ENCODE results near the gene IL27RA. TPM values are rescaled to one million over a fixed set of nuclear protein-coding genes. Genes with fewer than 3 reads are reported as not detected.

The IL27RA gene
- total RNA-seq, 1 donor from 2014 or later = not detected

- Mint-ChIP-seq H3K27me3 (ENCODE audit: unreplicated experiment) (peaks cover 12% of the 10 kb centered on the region), H3K4me1 (ENCODE audit: low read depth, unreplicated experiment) (peaks cover 3% of the 10 kb centered on the region), H3K4me3 (ENCODE audit: unreplicated experiment) (no peak overlapping the region), H3K9me3 (ENCODE audit: unreplicated experiment) (peaks cover 8% of the 10 kb centered on the region), H3K36me3 (ENCODE audit: unreplicated experiment) (no peaks in the 10 kb centered on the region), H3K27ac (ENCODE audit: unreplicated experiment) (no peak overlapping the region)
- TF ChIP-seq CTCF (IDR thresholded peaks at IDR 0.05; ENCODE audit: partially characterized antibody, unreplicated experiment) = no peak
- DNase-seq = no peak
Measured at GRCh38 chr19:14078411-14078810, 46.8 kb downstream of the IL27RA start.

GRCh38 chr19:14080887-14081796 lies 49.6 kb downstream of the IL27RA start:
- Mint-ChIP-seq H3K9me3 (ENCODE audit: unreplicated experiment) (peaks cover 7% of the 10 kb centered on the region), H3K4me1 (ENCODE audit: low read depth, unreplicated experiment) (peaks cover 3% of the 10 kb centered on the region), H3K4me3 (ENCODE audit: unreplicated experiment) (peak overlapping the region; percentile 95), H3K27me3 (ENCODE audit: unreplicated experiment) (peaks cover 4% of the 10 kb centered on the region), H3K36me3 (ENCODE audit: unreplicated experiment) (no peaks in the 10 kb centered on the region), H3K27ac (ENCODE audit: unreplicated experiment) (peak overlapping the region; percentile 98)
- TF ChIP-seq CTCF (IDR thresholded peaks at IDR 0.05; ENCODE audit: partially characterized antibody, unreplicated experiment) = no peak
- peak; percentile 100 for DNase-seq

GRCh38 chr19:14081797-14082674 lies 50.5 kb downstream of the IL27RA start:
- no peak for TF ChIP-seq CTCF (IDR thresholded peaks at IDR 0.05; ENCODE audit: partially characterized antibody, unreplicated experiment)
- Mint-ChIP-seq H3K36me3 (ENCODE audit: unreplicated experiment) (no peaks in the 10 kb centered on the region), H3K27me3 (ENCODE audit: unreplicated experiment) (peaks cover 4% of the 10 kb centered on the region), H3K9me3 (ENCODE audit: unreplicated experiment) (peaks cover 7% of the 10 kb centered on the region), H3K27ac (ENCODE audit: unreplicated experiment) (peak overlapping the region; percentile 98), H3K4me1 (ENCODE audit: low read depth, unreplicated experiment) (peaks cover 3% of the 10 kb centered on the region), H3K4me3 (ENCODE audit: unreplicated experiment) (peak overlapping the region; percentile 95)
- DNase-seq = peak; percentile 51

- Mint-ChIP-seq H3K27me3 (ENCODE audit: unreplicated experiment) (peaks cover 4% of the 10 kb centered on the region), H3K4me1 (ENCODE audit: low read depth, unreplicated experiment) (peaks cover 3% of the 10 kb centered on the region), H3K4me3 (ENCODE audit: unreplicated experiment) (peak overlapping the region; percentile 95), H3K27ac (ENCODE audit: unreplicated experiment) (no peak overlapping the region), H3K36me3 (ENCODE audit: unreplicated experiment) (no peaks in the 10 kb centered on the region), H3K9me3 (ENCODE audit: unreplicated experiment) (peaks cover 7% of the 10 kb centered on the region)
- DNase-seq = no peak
- no peak for TF ChIP-seq CTCF (IDR thresholded peaks at IDR 0.05; ENCODE audit: partially characterized antibody, unreplicated experiment)
Measured at GRCh38 chr19:14082675-14082960, 51.1 kb downstream of the IL27RA start.
